Heart left ventricle (tissue), 16 donors: ENCODE data around the gene APOA1. TPM values are rescaled to one million over a fixed set of nuclear protein-coding genes. Genes with fewer than 3 reads are reported as not detected.

Source experiments
- ATAC-seq, 4 donors: fragments of 200-7000 bp; cut with Tn5 transposase; one replicate each; pipeline ENCODE4 v1.9.1; 2020 to 2022; ENCODE audit warnings: moderate library complexity in 4 of 4, mild to moderate bottlenecking in 3 of 4, moderate number of reproducible peaks in 1 of 4
- DNase-seq, 5 donors: peaks; one replicate each; pipeline ENCODE4 v3.0.0-alpha.2; 2020
- H3K27ac ChIP-seq, 12 donors: fragments of 200-600 bp; sonication (generic) in 4 of 12; one replicate each; pipeline versions ENCODE4 v1.5.0 to v1.8.0; 2016 to 2022; ENCODE audit warnings: mild to moderate bottlenecking in 2 of 12
- H3K27me3 ChIP-seq, 9 donors: fragments of 200-600 bp; sonication (generic) in 2 of 9; one replicate each; pipeline versions ENCODE4 v1.5.1 to v1.8.0; 2016 to 2022; ENCODE audit warnings: mild to moderate bottlenecking in 3 of 9
- H3K36me3 ChIP-seq, 9 donors: fragments of 200-600 bp; sonication (generic) in 2 of 9; one replicate each; pipeline versions ENCODE4 v1.5.0 to v1.8.0; 2018 to 2022; ENCODE audit warnings: mild to moderate bottlenecking in 2 of 9
- H3K4me1 ChIP-seq, 12 donors: fragments of 200-600 bp; sonication (generic) in 4 of 12; one replicate each; pipeline versions ENCODE4 v1.5.0 to v1.8.0; 2016 to 2022; ENCODE audit warnings: mild to moderate bottlenecking in 3 of 12
- H3K4me3 ChIP-seq, 12 donors: fragments of 200-600 bp; sonication (generic) in 4 of 12; one replicate each; pipeline versions ENCODE4 v1.5.0 to v1.8.0; 2017 to 2022; ENCODE audit warnings: mild to moderate bottlenecking in 9 of 12, moderate library complexity in 4 of 12
- H3K9me3 ChIP-seq, 12 donors: fragments of 200-600 bp; sonication (generic) in 4 of 12; one replicate each; pipeline versions ENCODE4 v1.5.0 to v1.8.0; 2016 to 2022; ENCODE audit warnings: mild to moderate bottlenecking in 1 of 12
- POLR2A ChIP-seq, 2 donors: fragments of 450-650 bp; IDR thresholded peaks; one replicate each; pipeline ENCODE4 v1.6.1; 2017; ENCODE audit warnings: antibody characterized with exemption in 2 of 2, mild to moderate bottlenecking in 2 of 2, moderate library complexity in 2 of 2
- WGBS, 4 donors: extraction: QIAGEN DNeasy Blood & Tissue Kit in 2 of 4; methylation state at CpG; one replicate each; pipeline versions ENCODE4 v1.1.5 to v1.1.7; 2013 to 2018; 5-methylcytosine and 5-hydroxymethylcytosine counted together
- intact Hi-C, 10 donors: fragments of 100-400 bp; cut with DNase I; formaldehyde crosslinking; loops; one replicate each; pipeline versions ENCODE4 v1.11.1 to v1.14.2; 2022
- polyA plus RNA-seq, 2 donors: library from polyadenylated mRNA; stranded (reverse); fragments of 200-250 nt; gene quantifications; one replicate each; pipeline ENCODE4 v1.2.3, GENCODE V29; 2013
- total RNA-seq, 9 donors: library from RNA; depleted of rRNA in 2 of 9; stranded (reverse); fragments of >200 nt in 2 of 9; fragmentation: NEBNext Ultra II Directional in 3 of 9; extraction: Animal tissue kit (Norgen Biotek cat#: 25700) in 3 of 9; gene quantifications; one replicate each; pipeline versions ENCODE4 v1.1.0 to v1.2.4, GENCODE V29; 2016 to 2023
- TF ChIP-seq, protein P1 (sequence below), 12 donors: fragments of 200-600 bp; sonication (generic) in 4 of 12; IDR thresholded peaks; one replicate each; pipeline versions ENCODE4 v1.5.0 to v1.8.0; 2018 to 2022; ENCODE audit warnings: antibody characterized with exemption in 12 of 12, mild to moderate bottlenecking in 5 of 12
- donor health status: ischemic (EF 13 %, LVEDD 7.1; RV severe dilation, severe dysfunction).
- donor health status: healthy with polysubstance abuse.
- donor health status: DM: no; HTN: yes; CAD: no.
- donor health status: DM: no; HTN: no; CAD: no.
- donor health status: ischemic (EF 25% LVEDD 6.9; RV normal size, moderate dysfunction).
- donor health status: ischemic (EF 25% LVEDD 5.7; RV mildly dilated, moderate dysfunction).
- donor health status: healthy.
- donor health status: DM: yes; HTN: yes; CAD: no.
- donor health status: ischemic (EF 35%, LVEDD 5.7; RV mildly dilated, moderate dysfunction).
- donor health status: nonischemic (EF 11% LVEDD 7.7; RV severe dilation, severe dysfunction).
- donor health status: DM: yes; HTN: yes; CAD: no.
- donor health status: PGD.
- donor health status: ischemic (EF 29% LVEDD 5.4; RV normal size, mild dysfunction).
- donor health status: nonischemic (EF 23%, LVEDD 6.1; RV moderate dilation, normal function).

APOA1 gene
- total and polyA plus RNA-seq, 11 donors, result 10.0 to 422 (median 61.4) TPM

GRCh38 chr11:116861539-116861938, 24.1 kb upstream of the APOA1 start:
- WGBS, 4 donors, result 36 to 92% (median 88%) methylated on average over 1 of the region's 1 CpG
- TF ChIP-seq, protein P1, sequence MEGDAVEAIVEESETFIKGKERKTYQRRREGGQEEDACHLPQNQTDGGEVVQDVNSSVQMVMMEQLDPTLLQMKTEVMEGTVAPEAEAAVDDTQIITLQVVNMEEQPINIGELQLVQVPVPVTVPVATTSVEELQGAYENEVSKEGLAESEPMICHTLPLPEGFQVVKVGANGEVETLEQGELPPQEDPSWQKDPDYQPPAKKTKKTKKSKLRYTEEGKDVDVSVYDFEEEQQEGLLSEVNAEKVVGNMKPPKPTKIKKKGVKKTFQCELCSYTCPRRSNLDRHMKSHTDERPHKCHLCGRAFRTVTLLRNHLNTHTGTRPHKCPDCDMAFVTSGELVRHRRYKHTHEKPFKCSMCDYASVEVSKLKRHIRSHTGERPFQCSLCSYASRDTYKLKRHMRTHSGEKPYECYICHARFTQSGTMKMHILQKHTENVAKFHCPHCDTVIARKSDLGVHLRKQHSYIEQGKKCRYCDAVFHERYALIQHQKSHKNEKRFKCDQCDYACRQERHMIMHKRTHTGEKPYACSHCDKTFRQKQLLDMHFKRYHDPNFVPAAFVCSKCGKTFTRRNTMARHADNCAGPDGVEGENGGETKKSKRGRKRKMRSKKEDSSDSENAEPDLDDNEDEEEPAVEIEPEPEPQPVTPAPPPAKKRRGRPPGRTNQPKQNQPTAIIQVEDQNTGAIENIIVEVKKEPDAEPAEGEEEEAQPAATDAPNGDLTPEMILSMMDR (IDR thresholded peaks at IDR 0.05), result no peak
- TF ChIP-seq POLR2A (IDR thresholded peaks at IDR 0.05), result no peak
- no peak for ATAC-seq
- H3K27ac ChIP-seq, result no peak overlapping the region
- H3K27me3 ChIP-seq, result no peaks in the 10 kb centered on the region
- H3K36me3 ChIP-seq, result peaks cover 3 to 98% (median 95%) of the 10 kb centered on the region in 9 donors
- H3K9me3 ChIP-seq, result no peaks in the 10 kb centered on the region
- DNase-seq, result no peak
- intact Hi-C loops, result loop anchor here in 1 of 10 donors (10.0 kb wide), 1 partner anchor 363 kb away; no protein-coding TSS in a partner anchor
- no peak overlapping the region for H3K4me3 ChIP-seq
- H3K4me1 ChIP-seq, result peaks cover 0 to 23% (median 9%) of the 10 kb centered on the region in 12 donors

- no peak for TF ChIP-seq POLR2A (IDR thresholded peaks at IDR 0.05)
- TF ChIP-seq, protein P1 (IDR thresholded peaks at IDR 0.05), result no peak
- DNase-seq (no peak), ATAC-seq (no peak)
- H3K36me3 ChIP-seq, result peaks cover 3 to 98% (median 89%) of the 10 kb centered on the region in 9 donors
- no peaks in the 10 kb centered on the region for H3K27me3 ChIP-seq
- WGBS, 4 donors, result 90 to 97% (median 93%) methylated on average over 6 of the region's 6 CpGs
- no peak overlapping the region for H3K4me3 ChIP-seq
- no peaks in the 10 kb centered on the region for H3K9me3 ChIP-seq
- no peak overlapping the region for H3K27ac ChIP-seq
- intact Hi-C loops, result loop anchor here in 1 of 10 donors (10.0 kb wide), 1 partner anchor 364 kb away; no protein-coding TSS in a partner anchor
- peaks cover 0 to 11% (median 7%) of the 10 kb centered on the region in 12 donors for H3K4me1 ChIP-seq
Measured at GRCh38 chr11:116860303-116860702, 22.9 kb upstream of the APOA1 start.

- intact Hi-C loops, result no loop called here
- TF ChIP-seq, protein P1 (IDR thresholded peaks at IDR 0.05), result no peak
- no peak for TF ChIP-seq POLR2A (IDR thresholded peaks at IDR 0.05)
- H3K27me3 ChIP-seq, result no peaks in the 10 kb centered on the region
- no peaks in the 10 kb centered on the region for H3K9me3 ChIP-seq
- H3K4me1 ChIP-seq, result peaks cover 0 to 16% (median 0%) of the 10 kb centered on the region in 12 donors
- ATAC-seq, result no peak
- no peak for DNase-seq
- 90 to 94% (median 91%) methylated on average over 5 to 8 of the region's 8 CpGs for WGBS, 4 donors
- peaks cover 3 to 98% (median 78%) of the 10 kb centered on the region in 9 donors for H3K36me3 ChIP-seq
- no peak overlapping the region for H3K4me3 ChIP-seq
- no peak overlapping the region for H3K27ac ChIP-seq
Measured at GRCh38 chr11:116859175-116859574, 21.8 kb upstream of the APOA1 start.

GRCh38 chr11:116857936-116858335, 20.5 kb upstream of the APOA1 start:
- H3K27ac ChIP-seq, result no peak overlapping the region
- WGBS, 4 donors, result 40 to 63% (median 58%) methylated on average over 3 to 7 of the region's 7 CpGs
- H3K36me3 ChIP-seq, result peaks cover 3 to 93% (median 67%) of the 10 kb centered on the region in 9 donors
- ATAC-seq (no peak), DNase-seq (no peak)
- H3K9me3 ChIP-seq, result no peaks in the 10 kb centered on the region
- H3K27me3 ChIP-seq, result no peaks in the 10 kb centered on the region
- intact Hi-C loops, result no loop called here
- TF ChIP-seq, protein P1 (IDR thresholded peaks at IDR 0.05), result no peak
- TF ChIP-seq POLR2A (IDR thresholded peaks at IDR 0.05), result no peak
- no peak overlapping the region for H3K4me3 ChIP-seq
- peaks cover 0 to 29% (median 4%) of the 10 kb centered on the region in 12 donors for H3K4me1 ChIP-seq
